Measurements from ENCODE around the gene ADAMTSL3.
A peak's percentile ranks its signal among the peaks of the same experiment; 100 is the strongest.
"Not testable (repeated sequence)": the region's sequence is repeated elsewhere in the genome, so short reads cannot be mapped to it uniquely, and the experiment has no call there.

The ADAMTSL3 gene

DNA sequence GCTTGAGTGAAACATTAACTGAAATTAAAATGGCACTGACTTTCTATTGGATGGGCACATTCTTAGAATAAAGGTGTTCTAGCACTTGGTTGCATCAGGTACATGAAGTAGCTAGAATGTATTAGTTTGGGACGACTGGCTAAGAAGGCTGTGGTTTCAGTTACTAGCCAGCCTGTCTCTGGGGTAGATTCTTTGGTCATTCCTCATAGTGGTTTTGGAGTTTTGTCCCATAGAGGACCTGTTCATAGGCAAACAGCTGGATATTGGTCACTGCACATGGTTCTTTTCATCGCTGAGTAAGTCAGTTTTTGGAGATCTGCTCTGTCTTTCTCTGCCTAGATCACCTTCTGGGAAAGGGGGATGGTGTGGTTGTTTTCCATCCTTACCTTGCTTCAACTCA lies 55.3 kb downstream of the ADAMTSL3 start:
- no peak for DNase-seq

- DNase-seq: no peak
Observed at GRCh38 chr15:83709811-83710210, 55.9 kb downstream of the ADAMTSL3 start.

DNA sequence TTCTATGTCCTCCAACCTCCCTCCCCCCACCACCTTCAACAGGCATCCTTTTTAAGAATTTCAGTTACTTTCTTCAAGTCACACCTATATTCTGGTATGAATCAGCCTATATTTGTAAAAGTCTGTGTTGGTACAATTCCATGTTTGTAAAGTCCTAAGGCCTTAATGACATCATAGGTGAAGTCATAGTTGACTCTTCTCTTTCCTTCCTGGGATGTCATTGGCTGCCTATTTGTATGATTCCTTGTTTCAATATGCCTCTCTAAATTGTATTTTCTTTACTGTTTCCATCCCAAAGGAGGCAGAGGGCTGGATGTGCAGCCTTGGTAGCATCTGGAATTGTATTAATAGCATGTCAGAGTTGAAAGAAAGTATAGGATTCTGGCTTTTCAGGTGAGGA lies 56.5 kb downstream of the ADAMTSL3 start:
- DNase-seq: no peak

DNA sequence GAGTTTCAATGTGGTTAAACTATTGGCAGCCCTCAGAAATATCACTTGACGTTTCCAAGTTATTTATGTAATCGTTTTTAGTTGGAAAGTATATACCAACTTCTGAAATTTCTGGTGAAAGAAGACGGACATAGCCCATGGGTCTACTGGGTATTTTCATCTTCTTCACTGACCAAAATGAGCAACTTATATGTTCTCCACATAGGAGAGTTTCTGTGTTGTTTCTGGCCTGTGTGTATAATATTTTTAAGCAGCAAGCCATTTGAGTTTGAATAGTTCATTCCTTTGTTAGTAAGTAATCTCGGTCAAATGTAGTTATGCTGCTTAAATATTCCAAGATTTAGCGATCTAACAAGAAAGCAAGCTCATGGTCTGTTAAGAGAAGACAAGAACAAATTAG lies 57.3 kb downstream of the ADAMTSL3 start:
- no peak for DNase-seq

DNA sequence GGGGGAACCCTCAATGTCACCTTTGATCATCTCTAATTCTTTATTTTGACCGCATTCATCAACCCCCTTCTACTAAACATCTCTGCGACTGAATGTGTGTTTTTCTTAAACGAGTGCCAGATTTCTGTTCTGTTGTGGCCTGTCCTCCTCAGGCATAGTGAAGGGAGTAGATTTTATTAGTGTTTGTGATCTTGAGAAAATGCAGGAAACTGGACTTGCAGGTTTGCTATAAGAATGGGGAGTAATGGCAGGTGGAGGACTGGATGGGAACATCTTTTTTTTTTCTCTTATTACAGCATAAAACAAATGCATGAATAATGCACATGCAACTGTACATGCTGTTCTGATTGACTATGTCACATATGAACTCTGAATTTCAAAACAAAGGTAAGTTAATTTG lies 59.3 kb downstream of the ADAMTSL3 start:
- DNase-seq: no peak

GRCh38 chr15:83714939-83715628 lies 61.2 kb downstream of the ADAMTSL3 start:
- DNase-seq: no peak

- DNase-seq: no peak
Observed at GRCh38 chr15:83716605-83717004, 62.7 kb downstream of the ADAMTSL3 start.

GRCh38 chr15:83717010-83717409 lies 63.1 kb downstream of the ADAMTSL3 start:
- no peak for DNase-seq

- no peak for DNase-seq
Observed at GRCh38 chr15:83720468-83720867, 66.5 kb downstream of the ADAMTSL3 start.

DNA sequence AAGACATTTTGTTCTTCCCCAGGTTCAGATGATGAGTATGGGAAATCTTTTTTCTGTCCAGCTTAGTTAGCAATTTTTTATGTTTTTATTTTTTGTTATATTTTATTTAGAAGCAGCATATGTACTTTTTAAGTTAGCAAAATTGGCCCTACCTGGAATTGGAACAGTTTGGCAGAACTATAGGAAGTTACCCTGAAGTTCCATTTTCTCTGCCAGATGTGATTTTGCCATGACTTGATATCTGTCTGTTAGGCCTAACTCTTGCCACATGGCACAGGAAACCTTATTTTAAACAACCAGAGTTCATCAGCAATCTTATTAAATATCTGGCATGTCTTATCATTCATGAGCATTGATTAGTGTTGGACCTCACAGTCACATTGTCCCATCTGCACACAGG lies 67.1 kb downstream of the ADAMTSL3 start:
- no peak for DNase-seq

DNA sequence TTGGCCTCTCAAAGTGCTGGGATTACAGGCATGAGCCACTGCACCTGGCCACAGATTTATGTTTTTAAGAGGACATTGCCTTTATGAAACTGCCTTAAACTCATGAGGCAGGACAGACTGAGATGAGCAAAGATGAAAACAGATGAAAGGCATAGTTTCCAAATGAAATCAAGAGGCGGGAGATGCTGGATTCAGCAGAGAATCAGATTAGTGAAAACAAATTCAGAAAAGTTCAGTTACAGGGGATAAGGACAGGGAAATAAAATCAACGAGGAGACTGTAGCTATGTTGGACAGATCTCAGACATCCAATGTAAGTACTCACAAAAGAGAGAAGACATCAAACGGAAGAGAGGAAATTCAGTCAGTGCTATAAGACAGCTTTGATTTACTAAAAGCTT lies 68.1 kb downstream of the ADAMTSL3 start:
- no peak for DNase-seq

- no peak for DNase-seq
Observed at GRCh38 chr15:83723216-83723615, 69.3 kb downstream of the ADAMTSL3 start.

- no peak for DNase-seq
Observed at GRCh38 chr15:83732196-83732595, 78.3 kb downstream of the ADAMTSL3 start.

GRCh38 chr15:83732770-83733169 lies 78.8 kb downstream of the ADAMTSL3 start:
- no peak for DNase-seq

- no peak for DNase-seq
Observed at GRCh38 chr15:83733206-83733605, 79.3 kb downstream of the ADAMTSL3 start.

- DNase-seq: no peak
Observed at GRCh38 chr15:83733691-83734090, 79.8 kb downstream of the ADAMTSL3 start.

GRCh38 chr15:83734487-83734886 lies 80.6 kb downstream of the ADAMTSL3 start:
- no peak for DNase-seq

DNA sequence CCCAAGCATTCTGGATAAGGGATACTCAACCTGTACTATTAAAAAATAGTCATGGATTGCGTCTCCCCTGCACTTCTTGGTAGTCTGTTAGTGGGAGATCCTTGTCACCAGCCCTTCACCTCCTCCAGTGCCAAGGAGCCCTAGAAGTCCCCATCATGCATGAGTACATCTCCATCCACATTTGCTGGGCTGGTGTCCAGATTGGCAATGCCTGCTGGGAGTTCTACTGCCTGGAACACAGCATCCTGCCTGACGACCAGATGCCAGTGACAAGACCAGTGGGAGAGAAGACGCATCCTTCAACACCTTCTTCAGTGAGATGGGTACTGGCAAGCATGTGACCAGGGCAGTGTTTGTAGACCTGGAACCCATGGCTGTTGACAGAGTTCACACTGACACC lies 85.7 kb downstream of the ADAMTSL3 start:
- DNase-seq: no peak

- no peak for DNase-seq
Observed at GRCh38 chr15:83745771-83746170, 91.8 kb downstream of the ADAMTSL3 start.

GRCh38 chr15:83746231-83746630 lies 92.3 kb downstream of the ADAMTSL3 start:
- no peak for DNase-seq

GRCh38 chr15:83747050-83747717 lies 93.3 kb downstream of the ADAMTSL3 start:
- peak in 1 of 2 donors; percentile 74 for DNase-seq

DNA sequence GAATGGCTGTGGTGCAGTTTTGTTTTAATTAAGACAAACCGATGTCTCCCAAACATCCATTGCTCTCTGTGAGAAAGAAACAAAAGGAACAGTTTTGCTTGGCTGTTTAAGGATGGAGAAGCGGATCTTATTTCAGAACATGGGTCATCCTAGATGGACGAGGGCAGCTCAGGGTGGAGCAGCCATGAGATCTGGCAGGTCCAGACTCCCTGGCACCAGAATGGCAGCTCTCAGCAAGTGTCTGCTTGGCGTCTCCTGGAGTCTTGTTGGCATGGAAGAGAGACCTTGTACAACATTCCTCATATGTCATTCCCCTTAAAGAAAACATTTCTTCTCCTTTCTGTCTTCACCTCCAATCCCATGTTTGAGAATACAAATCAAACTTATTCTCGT lies 93.8 kb downstream of the ADAMTSL3 start:
- no peak for DNase-seq

DNA sequence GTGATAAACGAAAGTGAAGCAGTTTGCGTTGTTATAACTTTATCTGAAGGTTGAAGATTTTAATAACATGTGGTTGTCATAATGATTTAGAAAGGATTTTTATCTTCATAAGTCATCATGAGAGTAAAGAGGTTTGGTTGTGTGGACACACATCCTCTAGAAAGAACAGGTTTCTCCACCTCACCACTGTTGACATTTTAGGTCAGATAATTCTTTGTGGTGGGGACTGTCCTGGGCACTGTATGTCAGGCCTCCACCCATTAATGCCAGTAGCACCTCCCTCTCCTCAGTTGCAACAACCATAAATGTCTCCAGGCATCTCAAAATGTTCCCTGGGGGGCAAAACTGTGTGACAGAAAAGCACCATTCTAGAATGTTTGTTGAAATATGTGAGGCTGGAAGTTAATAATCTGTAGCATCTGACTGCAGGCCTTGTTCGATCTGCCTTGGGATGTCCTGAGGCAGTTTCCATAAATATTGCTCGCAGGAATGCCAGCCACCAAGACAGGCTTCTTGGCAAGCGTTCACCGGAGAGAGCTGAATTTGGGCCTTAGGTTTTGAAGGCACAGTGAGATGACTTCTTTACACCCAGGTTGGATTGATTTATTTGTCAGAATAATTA lies 100.1 kb downstream of the ADAMTSL3 start:
- DNase-seq: no peak

- not testable (repeated sequence) for DNase-seq
Observed at GRCh38 chr15:83757291-83757690, 103.4 kb downstream of the ADAMTSL3 start.

All from bone marrow (tissue), 2 donors.